ENCODE results near the gene MYO1G.
"Not testable (repeated sequence)": the region's sequence is repeated elsewhere in the genome, so short reads cannot be mapped to it uniquely, and the experiment has no call there.

MYO1G gene

DNA sequence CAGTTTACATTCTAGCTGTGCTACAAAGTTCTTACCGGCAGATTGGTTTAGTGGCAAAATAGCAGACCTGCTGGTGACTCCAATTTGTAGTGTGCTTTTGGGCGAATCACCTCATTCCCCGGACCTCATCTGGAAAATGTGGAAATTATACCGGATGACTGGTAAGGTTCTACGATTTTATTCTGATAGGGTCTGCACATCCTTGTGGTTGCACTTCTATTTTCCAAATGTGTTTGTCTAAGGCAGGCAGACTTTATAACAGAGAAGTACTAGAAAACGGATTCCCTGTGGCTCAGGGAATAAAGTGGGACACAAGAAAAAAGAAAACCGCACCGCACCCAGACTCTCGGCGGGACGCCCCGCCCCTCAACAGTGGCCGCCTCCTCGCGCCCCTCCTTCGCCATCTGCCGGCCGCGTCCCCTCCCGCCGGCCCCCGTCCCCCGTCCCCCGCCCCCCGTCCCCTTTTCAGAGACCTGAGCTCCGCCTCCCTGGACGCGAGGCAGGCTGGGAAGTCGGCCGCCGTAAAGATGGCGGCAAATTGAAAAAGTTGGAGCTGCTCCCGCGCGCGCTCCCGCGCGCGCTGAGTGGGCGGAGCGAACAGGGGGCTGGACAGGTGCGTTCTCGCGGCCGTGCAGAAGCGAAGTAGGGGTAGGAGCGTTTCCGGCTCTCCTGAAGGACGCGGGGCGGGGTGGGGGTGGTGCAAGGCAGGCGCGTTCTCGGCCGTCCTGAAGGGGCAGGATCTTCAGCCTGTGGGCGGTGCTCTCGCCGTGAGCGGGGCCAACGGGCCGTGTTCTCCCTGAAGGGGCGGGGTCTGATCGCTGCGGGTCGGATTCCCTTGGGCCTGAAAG, 20.7 kb upstream of the MYO1G start:
- DNase-seq (ENCODE audit: low read depth) = peak; percentile 98

DNA sequence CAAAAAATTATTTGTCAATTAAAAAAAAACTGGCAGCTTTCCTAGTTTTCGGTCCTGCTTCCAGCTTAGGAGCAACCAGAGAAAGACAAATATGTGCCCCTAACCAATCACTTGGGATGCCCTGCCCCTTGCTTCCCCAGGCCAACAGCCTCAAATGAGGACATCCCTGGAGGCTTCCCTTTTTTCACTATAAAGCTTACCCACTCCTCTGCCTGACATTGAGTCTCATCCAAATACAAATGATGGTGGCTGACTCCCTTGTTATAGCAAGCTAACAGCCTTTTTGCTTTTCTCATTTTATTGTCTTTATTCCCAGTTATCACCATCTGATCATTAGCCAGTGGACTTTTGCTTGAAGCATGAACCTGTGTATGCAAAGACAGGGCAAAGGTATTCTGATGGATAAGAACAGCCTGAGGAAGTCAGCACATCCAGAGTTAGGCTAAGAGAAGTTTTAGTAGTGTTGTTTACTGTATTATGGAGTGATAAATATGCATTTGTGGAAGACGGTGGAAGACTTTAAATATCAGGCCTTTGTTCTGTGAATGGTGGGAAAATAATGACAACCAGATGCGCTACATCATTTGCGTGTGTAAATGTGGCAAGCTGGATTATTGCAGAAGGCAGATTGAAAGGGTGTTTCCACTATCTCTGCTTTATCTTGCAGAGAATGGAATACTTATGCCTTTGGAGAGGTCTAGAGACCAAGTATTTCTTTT, 19.5 kb upstream of the MYO1G start:
- DNase-seq (ENCODE audit: low read depth) = no peak

GRCh38 chr7:44995555-44996493, 17.0 kb upstream of the MYO1G start:
- DNase-seq (ENCODE audit: low read depth) = no peak

DNA sequence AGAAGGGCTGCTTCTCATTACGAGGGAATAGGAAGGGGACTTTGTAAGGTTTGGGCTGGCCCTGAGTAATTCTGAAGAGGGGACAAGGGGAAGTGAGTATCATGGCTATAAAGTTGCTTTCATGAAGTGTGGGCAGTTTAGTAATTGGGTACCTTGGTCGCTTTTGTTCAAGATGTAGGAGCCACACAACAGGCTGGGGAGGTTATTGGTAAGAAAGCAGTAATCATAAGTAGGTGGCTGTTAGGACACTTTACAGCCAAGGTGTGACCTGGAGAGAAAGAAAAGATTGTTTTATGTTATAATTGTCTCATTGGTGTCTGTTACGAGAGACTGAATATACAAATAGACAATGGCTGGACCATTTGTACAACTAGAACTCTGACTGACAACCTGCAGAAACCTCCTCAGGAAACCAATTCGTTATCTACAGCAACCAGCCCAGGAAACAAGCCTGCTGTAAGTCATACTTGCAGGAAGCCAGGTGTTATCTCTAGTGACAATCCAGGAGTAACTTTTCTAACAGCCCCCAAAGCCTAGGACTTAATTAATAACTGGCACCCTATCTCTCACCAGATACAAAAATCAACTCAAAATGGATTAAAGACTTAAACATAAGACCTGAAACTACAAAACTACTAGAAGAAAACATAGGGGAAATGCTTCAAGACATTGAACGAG, 16.2 kb upstream of the MYO1G start:
- no peak for DNase-seq (ENCODE audit: low read depth)

DNA sequence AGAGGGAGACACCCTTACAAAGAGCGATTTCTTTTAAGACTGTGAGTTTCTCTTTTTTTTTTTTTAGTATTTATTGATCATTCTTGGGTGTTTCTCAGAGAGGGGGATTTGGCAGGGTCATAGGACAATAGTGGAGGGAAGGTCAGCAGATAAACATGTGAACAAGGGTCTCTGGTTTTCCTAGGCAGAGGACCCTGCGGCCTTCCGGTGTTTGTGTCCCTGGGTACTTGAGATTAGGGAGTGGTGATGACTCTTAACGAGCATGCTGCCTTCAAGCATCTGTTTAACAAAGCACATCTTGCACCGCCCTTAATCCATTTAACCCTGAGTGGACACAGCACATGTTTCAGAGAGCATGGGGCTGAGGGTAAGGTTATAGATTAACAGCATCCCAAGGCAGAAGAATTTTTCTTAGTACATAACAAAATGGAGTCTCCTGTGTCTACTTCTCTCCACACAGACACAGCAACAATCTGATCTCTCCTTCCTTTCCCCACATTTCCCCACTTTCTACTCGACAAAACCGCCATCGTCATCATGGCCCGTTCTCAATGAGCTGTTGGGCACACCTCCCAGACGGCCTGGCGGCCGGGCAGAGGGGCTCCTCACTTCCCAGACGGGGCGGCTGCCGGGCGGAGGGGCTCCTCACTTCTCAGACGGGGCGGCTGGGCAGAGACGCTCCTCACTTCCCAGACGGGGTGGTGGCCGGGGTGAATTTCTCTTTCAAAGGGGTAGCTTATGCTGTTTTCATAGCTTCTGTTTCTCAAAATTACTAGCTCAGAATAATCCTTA, 13.4 kb upstream of the MYO1G start:
- DNase-seq (ENCODE audit: low read depth) = not testable (repeated sequence)

DNA sequence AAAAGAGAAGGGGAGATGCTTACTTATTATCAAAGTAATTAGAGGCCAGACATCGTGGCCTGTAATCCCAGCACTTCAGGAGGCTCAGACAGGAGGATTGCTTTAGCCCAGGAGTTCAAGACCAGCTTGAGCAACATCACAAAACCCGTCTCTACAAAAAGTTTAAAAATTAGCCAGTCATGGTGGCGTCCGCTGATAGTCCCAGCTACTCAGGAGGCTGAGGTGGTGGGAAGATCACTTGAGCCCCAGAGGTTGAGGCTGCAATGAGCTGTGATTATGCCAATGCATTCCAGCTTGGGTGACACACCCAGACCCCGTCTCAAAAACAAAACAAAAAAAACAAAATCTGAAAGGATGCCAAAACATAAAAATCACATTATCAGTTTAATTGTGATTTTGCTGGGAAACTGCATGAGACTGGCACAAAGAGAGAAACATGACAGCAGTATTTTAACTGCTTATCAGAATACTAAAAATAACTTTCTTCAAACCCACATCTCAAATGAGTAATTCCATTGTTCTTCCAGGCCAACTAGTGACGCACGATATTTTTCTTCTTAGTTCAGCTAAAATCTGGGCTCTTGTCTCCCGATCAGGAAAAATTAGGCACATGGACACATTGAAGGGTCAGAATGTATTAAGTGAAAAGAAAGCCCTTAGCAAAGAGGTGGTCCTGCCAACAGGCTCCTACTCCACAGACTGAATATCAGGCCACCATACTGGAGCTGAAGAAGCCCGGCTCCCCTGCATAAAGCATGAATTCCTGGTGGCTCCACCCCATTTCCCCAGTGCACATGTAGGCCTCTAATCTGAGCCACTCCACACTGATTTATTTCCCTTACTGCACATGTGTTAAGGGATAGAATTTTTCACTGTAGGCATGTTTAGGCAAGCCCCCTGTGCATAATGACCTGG, 11.6 kb upstream of the MYO1G start:
- DNase-seq (ENCODE audit: low read depth) = no peak

GRCh38 chr7:44989132-44989531, 10.3 kb upstream of the MYO1G start:
- DNase-seq (ENCODE audit: low read depth) = no peak

- no peak for DNase-seq (ENCODE audit: low read depth)
Observed at GRCh38 chr7:44988701-44989100, 9.9 kb upstream of the MYO1G start.

DNA sequence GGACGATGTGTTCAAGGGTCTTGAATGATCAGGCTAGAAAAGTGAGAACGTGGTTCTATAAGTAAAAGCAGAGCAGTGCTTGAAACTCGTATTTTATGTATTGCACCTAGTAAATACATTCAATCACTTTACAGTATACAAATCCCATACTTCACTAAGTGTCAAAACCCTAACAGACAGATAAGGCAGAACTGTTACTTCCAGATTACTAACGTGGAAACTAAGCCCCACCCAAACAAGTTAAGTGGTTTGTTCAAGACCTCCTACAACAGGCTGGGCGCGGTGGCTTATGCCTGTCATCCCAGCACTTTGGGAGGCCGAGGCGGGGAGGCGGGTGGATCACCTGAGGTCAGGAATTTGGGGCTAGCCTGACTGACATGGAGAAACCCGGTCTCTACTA, 9.2 kb upstream of the MYO1G start:
- no peak for DNase-seq (ENCODE audit: low read depth)

GRCh38 chr7:44987457-44987856, 8.6 kb upstream of the MYO1G start:
- DNase-seq (ENCODE audit: low read depth) = no peak

GRCh38 chr7:44986218-44987053, 7.6 kb upstream of the MYO1G start:
- DNase-seq (ENCODE audit: low read depth) = peak; percentile 92

DNA sequence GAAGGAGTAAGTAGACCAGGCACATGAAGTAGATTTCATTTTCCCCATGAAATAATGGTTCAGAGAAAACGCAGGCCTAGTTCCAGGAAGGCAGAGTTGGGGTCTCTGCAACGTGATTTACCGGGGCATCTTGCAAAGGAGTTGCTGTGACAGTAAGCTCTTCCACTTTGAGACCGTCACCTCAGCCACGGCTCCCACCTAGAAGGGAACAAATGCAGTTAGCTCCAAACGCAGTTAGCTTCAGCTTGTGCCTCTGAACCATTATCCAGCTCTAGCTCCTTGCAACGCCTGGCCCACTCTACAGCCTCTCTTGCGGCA, 7.0 kb upstream of the MYO1G start:
- DNase-seq (ENCODE audit: low read depth) = no peak

- no peak for DNase-seq (ENCODE audit: low read depth)
Observed at GRCh38 chr7:44985033-44985695, 6.3 kb upstream of the MYO1G start.

GRCh38 chr7:44984478-44984758, 5.6 kb upstream of the MYO1G start:
- DNase-seq (ENCODE audit: low read depth) = no peak

DNA sequence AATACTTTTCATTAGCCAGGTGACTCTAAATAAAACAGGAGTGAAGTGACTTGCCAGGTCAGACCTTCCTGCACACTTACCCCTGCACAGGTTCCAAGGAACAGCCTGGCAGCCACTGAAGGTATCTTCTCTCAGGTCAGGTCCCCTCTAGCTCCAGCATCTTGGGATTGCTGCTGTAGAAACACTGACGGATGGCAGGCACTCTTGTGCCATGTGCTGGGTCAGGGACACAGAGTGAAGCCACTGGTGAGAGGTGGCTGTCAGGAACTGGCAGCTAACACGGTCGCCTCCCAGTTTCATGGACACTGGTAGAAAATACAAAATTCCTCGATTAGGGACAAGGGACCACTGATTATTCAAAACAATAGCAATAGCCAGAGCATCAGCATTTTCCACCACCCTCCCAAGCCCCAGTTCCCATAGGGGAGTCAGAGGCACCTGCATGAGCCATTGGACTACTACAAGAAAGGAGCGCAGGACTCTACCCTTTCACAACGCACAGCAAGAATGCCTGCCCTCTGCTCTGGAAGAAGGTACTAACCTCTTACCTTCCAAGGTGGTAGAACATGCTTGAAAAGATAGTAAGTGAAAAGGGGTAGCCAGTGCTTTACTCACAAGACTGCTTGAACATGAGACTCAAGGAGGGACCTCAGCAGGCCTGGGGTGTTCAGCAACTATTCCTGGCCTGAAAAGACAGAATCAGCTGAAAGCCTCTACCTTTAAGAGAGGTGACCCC, 5.1 kb upstream of the MYO1G start:
- no peak for DNase-seq (ENCODE audit: low read depth)

DNA sequence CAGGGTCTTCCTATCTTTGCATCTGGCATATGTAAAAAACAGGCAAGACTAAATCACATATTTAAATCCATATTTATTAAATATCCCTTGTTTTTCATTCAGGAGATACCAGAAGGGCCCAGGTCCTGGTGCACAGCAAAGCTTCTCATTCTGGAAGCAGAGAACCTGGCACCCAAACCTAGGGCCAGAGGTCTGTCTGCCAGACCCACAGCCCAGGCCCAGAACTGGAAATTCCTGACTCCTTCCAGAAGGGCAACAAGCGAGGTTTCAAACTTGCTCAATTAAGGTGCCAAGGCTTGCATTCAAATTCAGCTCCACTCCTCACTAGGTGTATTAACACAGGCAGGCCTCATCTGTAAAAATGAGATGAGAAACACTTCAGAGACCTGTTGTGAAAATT, 4.2 kb upstream of the MYO1G start:
- DNase-seq (ENCODE audit: low read depth) = no peak

GRCh38 chr7:44982535-44982923, 3.7 kb upstream of the MYO1G start:
- no peak for DNase-seq (ENCODE audit: low read depth)

DNA sequence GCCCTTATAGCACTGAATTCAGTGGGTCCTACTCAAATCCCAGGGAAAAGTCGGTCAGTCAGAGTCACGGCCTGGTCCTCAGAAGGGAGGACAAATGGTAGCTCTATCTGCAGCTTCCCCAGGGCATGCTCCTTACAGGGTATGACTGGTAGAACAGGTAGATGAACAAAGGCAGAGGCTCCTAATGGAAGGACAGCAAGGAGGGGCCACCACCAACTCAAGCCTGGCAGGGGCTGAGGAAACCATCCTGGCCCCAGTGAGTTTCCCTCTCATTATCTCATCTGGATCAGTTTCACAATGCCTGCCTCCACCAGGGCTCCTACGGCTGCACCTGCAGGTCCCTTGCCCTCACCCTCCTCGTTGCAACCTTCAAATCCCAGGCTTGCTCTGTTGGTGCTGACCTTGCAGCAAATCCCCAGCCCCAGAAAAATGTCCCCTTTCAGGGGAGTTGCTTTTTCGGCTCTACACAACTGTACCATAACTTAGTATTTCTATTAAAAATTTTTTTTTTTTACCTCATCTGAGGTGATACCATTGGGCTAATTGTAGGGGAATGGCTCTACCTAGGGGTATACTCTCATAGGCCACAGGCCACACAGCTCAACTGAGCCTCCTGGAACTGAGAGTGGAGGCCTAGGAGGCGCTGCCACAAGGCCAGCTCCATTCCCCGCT, 2.4 kb upstream of the MYO1G start:
- DNase-seq (ENCODE audit: low read depth) = no peak

All from activated gamma-delta T cell treated with anti-CD3 and anti-CD28 coated beads, Interleukin-2, amount 50 U/mL, for 16 hours (primary cell).